Measurements from ENCODE around the gene SLC17A1.
"Not testable (repeated sequence)": the region's sequence is repeated elsewhere in the genome, so short reads cannot be mapped to it uniquely, and the experiment has no call there.

The SLC17A1 gene

DNA sequence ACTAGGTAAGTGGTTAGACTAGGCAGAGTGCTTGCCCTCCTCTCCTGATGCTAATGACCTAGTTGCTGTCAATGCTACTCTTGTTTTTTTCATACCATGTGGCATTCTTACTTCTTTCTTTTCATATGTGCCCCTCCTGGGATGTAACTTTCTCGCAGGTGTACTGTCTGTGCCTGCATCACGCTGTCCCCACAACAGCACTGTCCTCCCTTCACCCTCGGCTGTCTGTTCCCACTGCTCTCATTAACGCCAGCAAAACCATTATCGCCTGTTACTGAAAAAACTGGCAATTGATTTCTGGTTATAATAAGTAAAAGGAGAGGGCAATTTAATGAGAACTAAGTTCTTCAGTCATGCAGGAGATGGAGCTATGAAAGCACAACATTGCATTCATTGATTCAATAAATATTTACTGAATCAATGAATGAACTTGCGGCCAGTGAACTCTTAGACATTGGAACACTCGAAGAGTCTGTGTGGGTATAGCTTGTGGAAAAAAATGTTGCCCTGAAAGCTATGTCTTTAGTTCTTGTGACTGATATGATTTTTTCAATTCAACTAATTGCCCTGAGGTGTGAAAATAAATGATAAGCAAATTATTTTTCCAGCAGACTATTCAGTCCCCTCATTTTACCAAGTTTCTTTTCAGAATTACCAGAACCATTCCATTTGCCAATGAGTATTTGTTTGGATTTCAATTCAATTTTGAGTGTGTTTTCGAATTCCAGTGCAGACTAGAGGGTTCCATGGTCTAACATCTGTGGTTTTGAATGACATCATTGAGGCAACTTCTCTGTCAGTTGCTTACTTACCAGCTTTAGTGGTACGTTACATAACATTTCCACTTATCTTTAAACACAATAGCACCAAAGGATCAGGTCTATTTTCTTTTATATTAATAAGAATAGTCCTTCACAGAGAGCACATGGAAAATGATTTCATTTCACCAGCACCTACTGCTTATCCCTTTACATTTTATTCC is 75.2 kb downstream of the SLC17A1 start:
- no peak for DNase-seq

DNA sequence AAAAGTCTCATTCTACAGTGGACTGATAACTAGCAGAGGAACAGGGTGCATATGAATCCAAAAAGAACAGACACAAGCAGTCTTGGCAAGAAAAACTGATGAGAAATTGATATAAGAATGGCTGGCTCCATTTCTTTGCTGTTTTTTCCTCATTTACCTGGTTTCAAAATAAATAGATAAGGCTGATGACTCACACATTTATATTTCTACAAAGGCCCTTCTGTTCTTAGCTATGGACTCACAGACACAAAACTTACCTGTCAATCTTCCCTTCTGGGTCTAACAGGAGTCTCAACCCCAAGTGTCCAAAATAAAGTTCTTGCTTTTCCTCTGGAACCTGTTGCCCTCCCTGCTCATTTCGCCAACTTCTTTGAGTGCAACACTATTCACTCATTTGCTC is 76.4 kb downstream of the SLC17A1 start:
- DNase-seq = no peak

DNA sequence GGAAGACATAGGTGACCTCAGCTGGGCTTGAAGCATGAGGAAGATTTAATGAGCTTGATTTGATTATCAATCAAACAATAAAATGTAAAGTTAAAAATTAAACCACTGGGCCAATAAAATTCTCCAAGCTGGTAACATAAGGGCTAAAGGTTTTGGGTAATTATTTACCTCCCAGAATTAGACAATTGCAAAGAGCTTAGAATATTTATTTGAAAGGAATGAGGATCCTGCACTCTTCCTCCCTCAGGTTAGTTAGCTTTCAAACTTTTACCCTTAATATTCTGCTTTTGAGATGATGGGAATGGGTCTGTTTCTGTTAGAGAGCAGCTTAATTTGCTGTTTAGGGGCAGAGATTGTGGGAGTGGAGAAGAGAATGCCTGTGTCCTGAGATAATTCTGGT is 77.3 kb downstream of the SLC17A1 start, which contains the start of gene SLC17A4:
Gene SLC17A4, plus strand, starts transcription at position 208 of the 400 bp plus-strand sequence. CDS start 7,221 bp downstream, outside the sequence.
- no peak for DNase-seq

DNA sequence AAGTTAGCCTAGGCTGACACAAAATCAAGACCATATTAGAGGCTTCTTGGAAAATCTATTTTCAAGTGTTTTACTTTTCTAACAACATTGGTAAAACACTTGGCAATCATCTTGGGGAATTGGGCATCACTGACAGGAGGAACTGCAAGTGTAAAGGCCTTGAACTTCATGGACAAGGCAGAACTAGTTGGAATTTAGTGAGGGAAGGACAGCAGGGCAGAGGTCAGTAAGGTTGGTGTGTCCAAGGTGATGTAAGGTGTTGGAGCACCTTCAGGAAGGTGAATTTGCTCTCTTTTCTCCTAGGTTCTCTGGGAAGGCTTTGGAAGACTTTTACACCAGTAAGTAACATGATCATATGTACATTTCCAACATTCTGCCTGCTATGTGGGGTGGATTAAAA is 78.8 kb downstream of the SLC17A1 start:
- DNase-seq = no peak

DNA sequence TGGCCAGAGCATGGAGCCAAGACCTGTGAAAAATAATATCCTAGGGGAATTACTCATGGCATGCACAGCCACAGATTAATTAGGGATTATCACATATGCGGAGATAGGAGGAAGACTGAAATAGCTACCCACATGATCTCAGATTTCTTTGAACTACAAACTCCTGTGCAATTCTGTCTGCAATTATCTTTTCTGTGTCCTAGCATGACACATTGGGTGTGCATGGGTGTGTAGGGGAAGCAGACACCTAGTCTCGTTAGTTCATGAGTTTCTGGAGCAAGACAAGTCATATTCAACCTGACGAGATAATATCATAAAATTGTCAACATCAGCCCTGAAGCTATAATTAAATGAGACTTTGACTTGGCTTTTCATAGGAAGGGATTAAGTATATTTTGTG is 80.9 kb downstream of the SLC17A1 start:
- no peak for DNase-seq

DNA sequence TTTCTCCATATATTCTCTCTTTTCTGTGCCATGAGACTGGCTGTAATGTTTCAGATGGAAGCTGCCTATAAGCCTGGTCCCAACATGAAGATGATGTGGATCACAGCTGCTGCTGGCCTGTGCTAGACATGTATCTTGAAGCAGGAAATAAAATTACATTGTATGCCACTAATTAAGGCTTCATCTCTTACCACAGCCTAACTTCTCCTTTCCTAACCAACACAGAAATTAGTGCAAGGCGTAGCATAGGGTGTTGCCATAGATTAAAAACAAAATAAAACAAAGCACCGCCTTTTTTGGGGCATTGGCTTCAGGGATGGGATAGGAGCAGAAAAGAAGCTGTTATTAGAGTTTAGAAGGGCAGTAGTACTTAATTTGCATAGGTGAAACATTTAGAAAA is 82.0 kb downstream of the SLC17A1 start:
- DNase-seq = no peak

DNA sequence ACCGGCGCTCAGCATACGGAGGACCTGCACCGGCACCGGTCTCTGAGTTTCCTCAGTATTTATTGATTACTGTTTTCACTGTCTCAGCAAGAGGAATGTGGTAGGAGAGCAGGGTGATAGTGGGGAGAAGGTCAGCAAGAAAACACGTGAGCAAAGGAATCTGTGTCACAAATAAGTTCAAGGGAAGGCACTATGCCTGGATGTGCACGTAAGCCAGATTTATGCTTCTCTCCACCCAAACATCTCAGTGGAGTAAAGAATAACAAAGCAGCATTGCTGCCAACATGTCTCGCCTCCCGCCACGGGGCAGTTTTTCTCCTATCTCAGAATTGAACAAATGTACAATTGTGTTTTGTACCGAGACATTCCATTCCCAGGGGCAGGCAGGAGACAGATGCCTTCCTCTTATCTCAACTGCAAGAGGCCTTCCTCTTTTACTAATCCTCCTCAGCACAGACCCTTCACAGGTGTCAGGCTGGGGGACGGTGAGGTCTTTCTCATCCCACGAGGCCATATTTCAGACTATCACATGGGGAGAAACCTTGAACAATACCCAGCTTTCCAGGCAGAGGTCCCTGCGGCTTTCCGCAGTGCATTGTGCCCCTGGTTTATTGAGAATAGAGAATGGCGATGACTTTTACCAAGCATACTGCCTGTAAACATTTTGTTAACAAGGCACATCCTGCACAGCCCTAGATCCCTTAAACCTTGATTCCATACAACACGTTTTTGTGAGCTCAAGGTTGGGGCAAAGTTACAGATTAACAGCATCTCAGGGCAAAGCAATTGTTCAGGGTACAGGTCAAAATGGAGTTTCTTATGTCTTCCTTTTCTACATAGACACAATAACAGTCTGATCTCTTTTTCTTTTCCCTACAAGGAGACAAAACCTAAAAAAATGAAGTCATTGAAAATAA is 83.0 kb downstream of the SLC17A1 start:
- not testable (repeated sequence) for DNase-seq

DNA sequence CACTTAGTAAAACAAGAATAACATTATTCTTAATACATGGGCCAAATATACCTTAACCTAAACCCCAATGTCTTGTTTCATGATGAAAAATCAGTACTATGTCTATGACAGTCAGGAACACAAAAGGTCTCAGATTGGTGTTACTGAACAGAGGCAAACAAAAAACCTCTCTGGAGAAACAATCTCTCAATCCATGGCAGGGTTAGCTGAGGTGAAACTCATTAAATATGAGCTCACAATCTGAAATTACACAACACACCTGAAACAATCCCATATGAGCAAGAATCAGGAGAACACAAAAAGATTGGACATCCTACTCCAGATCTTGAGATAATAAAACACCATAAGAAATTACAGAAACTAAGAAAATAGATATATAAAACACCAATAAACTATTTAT is 83.8 kb downstream of the SLC17A1 start:
- no peak for DNase-seq

DNA sequence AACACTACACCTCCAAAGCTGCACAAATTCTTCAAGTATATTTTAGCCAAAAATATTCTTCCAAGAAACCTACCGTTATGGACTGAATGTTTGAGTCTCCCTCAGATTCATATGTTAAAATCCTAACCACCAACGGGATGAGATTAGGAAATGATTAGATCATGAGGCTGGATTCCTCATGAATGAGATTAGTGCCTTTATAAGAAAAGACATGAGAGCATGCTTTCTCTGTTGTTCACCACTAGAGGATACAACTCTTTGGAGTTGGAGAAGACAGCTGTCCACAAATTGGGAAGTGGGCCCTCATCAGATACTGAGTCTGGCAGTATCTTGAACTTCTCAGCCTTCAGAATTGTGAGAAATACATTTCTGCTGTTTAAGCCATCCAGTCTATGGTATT is 84.4 kb downstream of the SLC17A1 start:
- DNase-seq = no peak

DNA sequence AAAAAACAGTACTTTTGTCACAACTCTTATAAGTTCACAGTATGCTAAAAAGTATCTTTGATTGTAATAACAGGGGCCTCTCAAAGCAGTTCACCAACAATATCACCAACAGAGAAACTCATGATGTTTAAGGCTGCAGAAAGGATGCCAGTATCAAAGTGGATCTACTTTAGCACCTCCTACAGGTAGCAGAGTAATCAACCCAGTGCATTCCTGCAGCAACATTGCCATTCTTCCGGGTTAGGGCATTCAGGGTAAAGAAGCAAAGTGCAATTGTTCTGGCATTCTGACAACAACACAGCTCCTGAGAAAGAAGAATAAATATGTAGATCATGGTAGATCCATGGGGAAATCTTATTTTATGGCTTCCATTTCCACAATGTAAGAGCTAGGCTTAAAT is 84.9 kb downstream of the SLC17A1 start:
- DNase-seq = no peak

DNA sequence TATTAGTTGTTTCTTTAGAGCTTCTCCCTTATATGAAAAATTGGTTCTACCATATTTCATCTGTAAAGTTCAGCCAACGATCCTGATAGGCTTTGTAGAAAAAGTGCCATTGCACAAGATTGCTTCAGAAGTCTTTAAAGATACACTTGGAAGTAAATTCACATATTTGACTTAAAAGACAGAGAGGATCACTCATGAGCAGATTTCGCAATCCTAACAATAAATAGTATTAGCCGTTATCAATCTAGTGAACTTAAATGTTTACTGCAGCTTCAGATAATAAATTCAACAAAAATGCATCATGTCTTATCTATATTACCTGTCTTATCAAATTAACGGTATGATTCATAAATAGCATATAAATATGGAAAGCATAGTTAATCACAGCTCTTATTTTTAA is 86.0 kb downstream of the SLC17A1 start:
- DNase-seq = no peak

DNA sequence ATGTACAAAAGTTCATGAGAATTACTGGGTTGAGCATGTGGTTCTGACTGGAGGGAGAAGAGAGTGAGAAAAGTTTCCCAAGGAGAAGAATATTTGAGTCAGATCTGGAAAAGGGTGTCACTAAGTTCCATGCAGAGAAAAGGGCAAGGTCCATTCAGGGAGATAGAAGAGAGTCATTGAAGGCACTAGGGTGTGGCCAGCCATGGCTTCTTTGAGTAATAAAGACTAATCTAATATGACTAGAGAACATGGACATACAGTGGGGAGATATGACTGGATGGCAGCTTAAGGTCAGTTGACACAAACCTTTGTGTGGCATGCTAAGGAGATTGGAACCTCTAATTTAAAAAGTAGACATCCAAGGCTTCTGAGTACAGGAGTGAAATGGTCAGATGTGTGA is 88.0 kb downstream of the SLC17A1 start:
- no peak for DNase-seq

DNA sequence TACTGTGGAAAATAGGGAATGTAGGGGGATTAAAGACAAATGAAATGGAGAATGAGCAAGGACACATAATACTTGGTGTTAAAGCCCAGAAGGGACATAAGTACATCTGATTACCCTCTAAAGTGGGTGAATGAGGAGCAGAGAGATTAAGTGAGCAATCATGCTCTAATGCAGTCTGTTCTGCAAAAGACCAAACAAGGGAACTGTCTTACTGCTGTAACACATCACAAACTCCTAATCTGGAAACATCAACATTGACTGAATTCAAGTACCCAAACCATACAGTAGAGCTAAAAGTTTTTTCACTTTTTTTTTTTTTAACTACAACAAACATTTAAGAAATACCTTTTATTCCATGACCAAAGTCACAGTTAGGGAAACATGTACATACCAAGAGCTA is 96.6 kb downstream of the SLC17A1 start:
- DNase-seq = no peak

All from hippocampal formation (tissue), 2 donors.